IPS-18a (cell line): ENCODE measurements around the gene HCRT.
"Not testable (repeated sequence)": the region's sequence is repeated elsewhere in the genome, so short reads cannot be mapped to it uniquely, and the experiment has no call there.

Experiments used
- H3K27ac ChIP-seq: one replicate; pipeline ENCODE4 v1.5.1; 2013; ENCODE audit warnings: low read length
- H3K27me3 ChIP-seq: one replicate; pipeline ENCODE4 v1.6.1; 2013; ENCODE audit warnings: mild to moderate bottlenecking, low read length; ENCODE audit not compliant: control insufficient read depth, insufficient read depth
- H3K36me3 ChIP-seq: one replicate; pipeline ENCODE4 v1.6.1; 2013; ENCODE audit warnings: low read depth, low read length; ENCODE audit not compliant: control insufficient read depth
- H3K4me1 ChIP-seq: one replicate; pipeline ENCODE4 v1.6.1; 2013; ENCODE audit warnings: low read depth, low read length; ENCODE audit not compliant: control insufficient read depth
- H3K4me3 ChIP-seq: one replicate; pipeline ENCODE4 v1.5.1; 2013; ENCODE audit warnings: low read length
- H3K9ac ChIP-seq: one replicate; pipeline ENCODE4 v1.6.1; 2013; ENCODE audit warnings: mild to moderate bottlenecking, low read length, moderate library complexity
- H3K9me3 ChIP-seq: one replicate; pipeline ENCODE4 v1.6.1; 2013; ENCODE audit warnings: low read depth, low read length; ENCODE audit not compliant: control insufficient read depth

The HCRT gene

DNA sequence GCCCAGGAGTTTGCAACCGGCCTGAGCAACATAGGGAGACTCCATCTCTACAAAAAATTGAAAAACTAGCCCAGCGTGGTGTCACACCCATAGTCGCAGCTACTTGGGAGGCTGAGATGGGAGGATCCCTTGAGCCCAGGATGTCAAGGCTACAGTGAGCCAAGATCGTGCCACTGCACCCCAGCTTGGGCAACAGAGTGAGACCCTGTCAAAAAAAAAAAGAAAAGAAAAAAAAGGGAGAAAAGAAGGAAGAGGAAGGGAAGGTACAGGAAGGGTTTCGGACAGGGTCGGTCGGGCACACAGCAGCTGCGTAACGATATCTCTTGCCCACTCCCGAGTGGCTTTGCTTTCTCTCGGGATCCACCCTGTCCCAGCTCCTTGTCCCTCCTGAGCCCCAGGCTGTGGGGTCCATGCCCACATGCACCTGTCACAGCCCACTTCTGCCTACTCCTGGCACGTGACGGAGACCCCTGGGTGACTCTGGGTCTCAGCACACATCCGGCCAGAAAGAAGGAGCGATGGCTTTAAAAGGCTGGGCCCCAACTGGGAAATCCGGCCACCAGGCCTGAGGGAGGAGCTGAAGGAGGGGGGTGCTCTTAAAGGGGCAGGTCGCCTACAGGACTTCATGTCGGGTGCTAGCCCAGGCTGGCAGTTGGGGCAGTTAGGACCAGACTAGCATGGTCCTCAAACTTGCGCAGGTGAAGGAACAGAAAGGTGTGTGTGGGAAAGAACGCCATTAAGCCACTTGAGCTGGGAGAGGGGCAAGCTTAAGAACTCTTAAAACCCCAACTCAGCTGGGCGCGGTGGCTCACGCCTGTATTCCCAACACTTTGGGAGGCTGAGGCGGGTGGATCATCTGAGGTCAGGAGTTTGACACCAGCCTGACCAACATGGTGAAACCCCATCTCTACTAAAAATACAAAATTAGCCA, 9.0 kb upstream of the HCRT start, which contains the start of gene GHDC:
Gene GHDC (minus strand): TSS at position 526 of the 931 bp plus-strand sequence. CDS start 913 bp downstream, outside the sequence.
- Histone ChIP-seq H3K4me3 (peak within 1 kb of the TSS; percentile 48), H3K4me1 (peaks cover 5% of the 10 kb centered on the region), H3K9me3 (no peaks in the 10 kb centered on the region), H3K27ac (no peak within 1 kb of the TSS), H3K27me3 (no peaks in the 10 kb centered on the region), H3K9ac (no peak within 1 kb of the TSS), H3K36me3 (no peaks in the 10 kb centered on the region)

DNA sequence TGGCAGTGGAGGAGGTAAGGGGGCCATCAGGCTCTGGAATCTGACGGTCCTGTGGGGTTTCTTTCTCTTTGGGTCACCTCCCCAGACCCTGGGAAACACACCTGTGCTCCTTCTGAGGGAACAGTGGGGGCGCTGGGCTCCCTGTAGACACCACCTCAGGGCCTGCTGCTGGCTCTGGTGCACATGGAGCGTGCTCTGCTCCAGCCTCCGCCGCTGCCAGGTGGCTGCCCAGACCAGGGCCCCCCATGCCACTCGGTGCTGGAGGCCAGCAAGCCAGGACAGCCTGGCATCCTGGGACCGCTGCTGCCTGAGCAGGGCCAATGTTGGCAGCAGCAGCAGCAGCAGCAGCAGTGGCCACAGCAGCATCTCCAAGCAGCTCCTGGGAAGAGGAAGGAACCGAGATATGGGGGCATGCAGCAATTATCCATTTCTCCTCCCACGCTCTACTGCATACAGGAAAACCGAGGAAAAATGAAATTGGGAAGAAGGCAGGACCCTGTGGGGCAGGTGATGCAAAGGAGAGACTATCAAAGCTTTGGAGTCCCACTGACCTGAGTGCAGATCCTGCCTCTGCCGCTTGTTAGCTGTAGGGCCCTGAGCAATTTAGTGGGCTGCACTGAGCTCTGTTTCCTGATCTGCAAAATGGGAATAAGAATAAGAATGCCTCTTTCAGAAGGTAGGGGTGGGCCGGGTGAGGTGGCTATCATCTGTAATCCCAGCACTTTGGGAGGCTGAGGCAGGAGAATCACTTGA, 8.1 kb upstream of the HCRT start:
- Histone ChIP-seq H3K36me3 (no peaks in the 10 kb centered on the region), H3K9me3 (no peaks in the 10 kb centered on the region), H3K27ac (no peak overlapping the region), H3K27me3 (no peaks in the 10 kb centered on the region), H3K9ac (no peak overlapping the region), H3K4me3 (no peak overlapping the region), H3K4me1 (peaks cover 5% of the 10 kb centered on the region)

DNA sequence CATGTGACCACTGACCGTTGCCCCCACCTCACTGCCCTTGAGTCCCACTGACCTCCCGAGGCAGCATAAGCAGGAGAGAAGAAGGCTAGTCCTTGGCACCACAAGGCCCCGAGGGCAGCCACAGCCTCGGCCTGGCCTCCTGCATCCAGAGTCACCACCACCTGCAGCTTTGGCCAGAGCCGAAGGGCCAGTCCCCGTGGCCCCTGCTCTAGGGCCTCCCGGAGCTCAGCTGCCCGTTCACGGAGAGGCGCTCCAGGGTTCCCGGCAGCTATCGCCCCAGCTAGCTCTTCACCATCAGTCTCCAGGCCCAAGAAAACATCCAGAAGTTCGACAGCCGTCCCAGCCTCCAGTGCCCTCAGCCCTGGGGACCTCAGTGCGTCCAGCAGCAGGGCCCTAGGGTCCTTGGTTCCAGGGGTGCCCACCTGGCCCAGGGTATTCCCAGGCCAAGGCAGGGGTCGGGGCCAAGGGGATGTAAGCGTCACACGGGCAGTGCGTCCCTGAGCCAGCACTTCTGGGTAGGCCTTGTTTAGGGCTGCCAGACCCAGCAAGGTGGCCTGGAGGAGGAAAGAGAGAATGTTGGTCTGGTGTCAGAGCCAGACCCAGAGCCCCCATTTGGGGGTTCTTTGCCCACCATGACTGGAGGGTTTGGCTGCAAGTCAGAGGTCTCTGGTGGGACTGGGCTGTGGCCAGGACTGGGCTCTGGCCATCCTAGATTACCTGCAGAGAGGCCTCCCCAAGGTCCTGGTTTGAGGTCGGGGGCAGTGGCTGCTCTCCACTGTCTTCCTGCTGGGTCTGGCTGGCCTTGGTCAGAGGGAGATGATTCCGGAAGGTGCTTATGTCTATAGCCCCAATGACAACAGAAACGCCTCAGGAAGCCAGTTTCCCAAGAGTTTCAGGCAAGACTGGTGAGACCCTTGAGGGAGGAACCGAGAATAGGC, 7.2 kb upstream of the HCRT start:
- Histone ChIP-seq H3K9ac (no peak overlapping the region), H3K4me1 (peaks cover 5% of the 10 kb centered on the region), H3K4me3 (no peak overlapping the region), H3K36me3 (no peaks in the 10 kb centered on the region), H3K9me3 (no peaks in the 10 kb centered on the region), H3K27ac (no peak overlapping the region), H3K27me3 (no peaks in the 10 kb centered on the region)

DNA sequence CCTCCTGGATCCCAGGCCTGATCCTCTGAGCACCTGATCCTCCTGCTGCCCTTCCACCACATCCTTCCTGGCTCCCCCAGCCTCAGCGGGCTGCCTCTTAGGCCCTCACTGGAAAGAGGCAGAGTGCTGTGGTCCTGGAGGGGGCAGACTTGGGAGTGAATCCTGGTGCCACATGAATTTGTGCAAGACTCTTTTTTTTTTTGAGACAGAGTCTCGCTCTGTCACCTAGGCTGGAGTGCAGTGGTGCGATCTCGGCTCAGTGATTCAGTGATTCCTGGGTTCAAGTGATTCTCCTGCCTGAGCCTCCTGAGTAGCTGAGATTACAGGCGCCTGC, 6.0 kb upstream of the HCRT start:
- H3K9ac ChIP-seq: no peak overlapping the region
- no peak overlapping the region for H3K4me3 ChIP-seq
- H3K27ac ChIP-seq: no peak overlapping the region
- no peaks in the 10 kb centered on the region for H3K36me3 ChIP-seq
- no peaks in the 10 kb centered on the region for H3K9me3 ChIP-seq
- H3K27me3 ChIP-seq: no peaks in the 10 kb centered on the region
- H3K4me1 ChIP-seq: peaks cover 5% of the 10 kb centered on the region

DNA sequence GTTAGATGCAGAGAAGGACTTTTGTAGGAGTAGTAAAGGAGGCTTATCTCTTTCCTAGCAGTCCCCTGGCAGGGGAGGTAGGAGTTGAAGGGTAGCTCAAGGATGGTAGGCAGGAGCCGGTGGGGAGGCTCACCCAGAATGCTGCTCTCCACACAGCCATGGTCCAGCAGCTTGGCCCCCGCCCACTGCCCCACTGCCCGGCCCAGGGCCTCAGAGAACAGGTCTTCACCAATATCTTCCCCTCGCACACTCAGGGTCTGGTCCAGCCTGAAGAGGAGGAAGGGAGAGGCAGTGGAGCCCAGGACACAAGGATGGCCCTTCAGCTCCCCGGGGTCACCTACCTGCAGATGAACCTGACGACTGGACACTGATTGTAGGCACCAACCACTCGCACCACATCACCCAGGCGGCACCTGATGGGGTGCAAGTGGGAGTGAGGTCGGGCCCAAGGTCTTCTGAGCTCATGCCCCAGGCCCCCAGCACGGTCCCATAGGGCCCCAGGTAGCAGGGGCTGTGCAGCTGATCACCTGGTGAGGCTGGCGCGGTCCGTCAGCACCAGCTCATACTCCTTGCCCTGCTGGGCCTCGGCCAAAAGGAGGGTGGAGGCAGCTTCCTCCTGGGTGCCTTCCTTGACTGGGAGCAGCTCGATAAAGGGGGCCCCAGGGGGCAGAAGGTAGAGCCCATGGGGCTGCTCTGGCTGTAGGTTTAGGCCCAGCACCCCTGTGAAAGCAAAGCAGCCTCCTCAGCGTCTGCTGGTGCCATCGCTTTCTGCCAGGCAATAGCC, 5.4 kb upstream of the HCRT start:
- Histone ChIP-seq H3K4me3 (no peak overlapping the region), H3K4me1 (peaks cover 5% of the 10 kb centered on the region), H3K9me3 (no peaks in the 10 kb centered on the region), H3K9ac (no peak overlapping the region), H3K27ac (no peak overlapping the region), H3K36me3 (no peaks in the 10 kb centered on the region), H3K27me3 (no peaks in the 10 kb centered on the region)

DNA sequence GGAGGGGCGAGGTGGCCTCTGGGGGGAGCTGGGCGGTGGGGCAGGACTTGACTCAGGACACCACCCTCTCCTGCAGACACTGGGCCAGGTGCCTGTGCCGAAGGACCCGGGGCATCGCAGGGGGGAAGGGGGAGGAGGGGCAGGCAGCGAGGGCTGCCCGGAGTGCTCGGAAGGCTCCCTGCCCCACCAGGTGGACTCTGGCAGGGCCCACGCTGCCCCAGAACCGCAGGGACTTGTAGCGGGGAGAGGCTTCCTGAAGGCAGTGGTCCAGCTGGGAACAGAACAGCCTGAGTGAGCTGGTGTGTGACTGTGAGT, 4.4 kb upstream of the HCRT start:
- H3K9ac ChIP-seq: no peak overlapping the region
- no peak overlapping the region for H3K4me3 ChIP-seq
- no peaks in the 10 kb centered on the region for H3K36me3 ChIP-seq
- peaks cover 10% of the 10 kb centered on the region for H3K4me1 ChIP-seq
- H3K9me3 ChIP-seq: no peaks in the 10 kb centered on the region
- H3K27ac ChIP-seq: no peak overlapping the region
- H3K27me3 ChIP-seq: peaks cover 9% of the 10 kb centered on the region

DNA sequence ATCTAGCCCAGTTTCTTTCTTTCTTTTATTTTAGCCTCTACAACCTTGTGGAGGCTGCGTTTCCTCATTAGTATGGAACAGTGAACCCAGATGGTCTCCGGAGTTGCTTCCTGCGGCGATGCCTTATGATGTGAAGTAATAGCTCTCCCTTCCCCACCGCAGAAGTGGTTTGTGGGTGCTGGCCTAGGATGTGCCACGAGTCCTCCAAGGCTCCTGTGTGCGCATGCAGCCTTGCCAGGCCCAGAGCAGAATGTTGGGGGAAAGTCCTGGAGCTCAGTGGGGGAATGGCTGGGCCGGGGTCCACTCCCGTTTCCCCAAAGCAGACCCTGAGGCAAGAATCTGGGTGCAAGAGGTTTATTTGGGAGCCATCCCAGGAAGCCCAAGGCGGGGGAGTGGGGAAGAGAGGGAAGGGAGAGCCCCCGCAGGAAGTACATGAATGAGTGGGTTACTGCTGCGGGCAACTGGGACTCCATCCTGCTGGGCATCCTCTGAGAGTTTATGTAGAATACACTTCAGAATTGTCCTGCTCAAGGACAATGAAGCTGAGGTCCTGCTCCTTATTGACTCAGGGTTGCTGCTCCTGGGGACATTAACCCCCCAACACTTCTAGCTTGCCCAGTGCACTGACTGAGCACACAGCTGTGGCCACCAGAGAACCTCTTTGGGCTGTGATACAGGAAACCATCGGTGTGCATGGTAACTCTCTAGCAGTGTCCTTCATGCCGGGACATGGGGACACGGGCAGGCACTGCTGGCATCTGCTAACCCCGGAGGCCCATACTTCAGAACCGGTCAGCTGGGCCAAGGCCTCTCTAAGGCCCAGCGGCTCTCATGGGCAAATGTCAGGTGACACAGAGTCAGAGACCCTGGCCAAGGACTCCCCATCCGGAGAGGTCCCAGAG, 3.7 kb upstream of the HCRT start:
- Histone ChIP-seq H3K9me3 (no peaks in the 10 kb centered on the region), H3K36me3 (no peaks in the 10 kb centered on the region), H3K9ac (no peak overlapping the region), H3K4me3 (no peak overlapping the region), H3K27ac (no peak overlapping the region), H3K27me3 (peaks cover 13% of the 10 kb centered on the region), H3K4me1 (peaks cover 11% of the 10 kb centered on the region)

DNA sequence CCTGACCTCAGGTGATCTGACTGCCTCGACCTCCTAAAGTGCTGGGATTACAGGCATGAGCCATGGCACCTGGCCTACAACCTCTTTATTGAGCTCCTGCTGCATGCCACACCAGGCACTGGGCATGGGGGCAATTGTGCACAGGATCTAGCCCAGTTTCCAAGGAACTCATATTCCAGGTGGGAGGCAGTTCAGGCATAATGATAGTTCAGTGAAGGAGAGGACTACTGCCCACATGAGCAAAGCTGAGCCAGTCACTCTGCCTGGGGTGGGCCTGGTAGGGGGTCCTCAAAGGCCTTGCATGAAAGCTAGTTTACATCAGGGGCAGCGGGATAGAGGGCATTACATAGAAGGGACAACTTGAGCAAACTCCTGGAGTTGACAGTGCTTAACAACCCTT, 2.6 kb upstream of the HCRT start:
- H3K9ac ChIP-seq: no peak overlapping the region
- no peak overlapping the region for H3K27ac ChIP-seq
- H3K4me3 ChIP-seq: no peak overlapping the region
- H3K27me3 ChIP-seq: peaks cover 25% of the 10 kb centered on the region
- peaks cover 14% of the 10 kb centered on the region for H3K4me1 ChIP-seq
- H3K36me3 ChIP-seq: no peaks in the 10 kb centered on the region
- H3K9me3 ChIP-seq: no peaks in the 10 kb centered on the region

DNA sequence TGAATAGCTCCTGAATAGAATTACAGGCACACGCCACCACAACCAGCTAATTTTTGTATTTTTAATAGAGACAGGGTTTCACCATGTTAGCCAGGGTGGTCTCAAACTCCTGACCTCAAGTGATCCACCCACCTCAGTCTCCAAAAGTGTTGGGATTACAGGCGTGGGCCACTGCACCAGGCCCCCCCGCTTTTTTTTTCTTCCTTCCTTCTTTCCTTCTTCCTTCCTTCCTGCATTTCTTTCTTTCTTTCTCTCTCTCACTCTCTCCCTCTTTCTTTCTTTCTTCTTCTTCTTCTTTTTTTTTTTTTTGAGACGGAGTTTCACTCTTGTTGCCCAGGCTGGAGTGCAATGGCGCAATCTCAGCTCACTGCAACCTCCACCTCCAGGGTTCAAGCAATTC, 939 bp upstream of the HCRT start:
- not testable (repeated sequence) for H3K9me3 ChIP-seq, H3K27ac ChIP-seq, H3K4me3 ChIP-seq, H3K36me3 ChIP-seq, H3K9ac ChIP-seq
- H3K4me1 ChIP-seq: peaks cover 14% of the 10 kb centered on the region
- H3K27me3 ChIP-seq: peaks cover 41% of the 10 kb centered on the region

DNA sequence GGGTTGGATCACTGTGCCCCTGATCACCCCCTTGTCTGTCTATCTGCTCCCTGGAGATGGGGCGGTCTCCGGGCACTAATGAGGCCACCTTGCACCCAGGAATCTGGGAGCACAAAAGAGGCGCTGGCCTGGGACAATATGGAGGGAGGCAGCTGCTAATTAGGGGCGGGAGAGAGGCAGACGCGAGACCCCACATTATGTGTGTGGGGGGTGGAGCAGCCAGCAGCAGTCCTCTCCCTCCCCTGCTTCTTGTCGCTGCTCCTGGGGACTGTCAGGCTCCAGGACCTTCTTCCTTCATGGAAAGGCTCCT, 324 bp upstream of the HCRT start:
- no peak overlapping the region for H3K27ac ChIP-seq
- no peak overlapping the region for H3K9ac ChIP-seq
- no peaks in the 10 kb centered on the region for H3K36me3 ChIP-seq
- H3K27me3 ChIP-seq: peaks cover 47% of the 10 kb centered on the region
- H3K9me3 ChIP-seq: no peaks in the 10 kb centered on the region
- peaks cover 14% of the 10 kb centered on the region for H3K4me1 ChIP-seq
- no peak overlapping the region for H3K4me3 ChIP-seq
